NCI-H146 treated with DMSO at 0.1 percent for 48 hours (cell line): Measurements from ENCODE around the gene GUCY2C.
"Not testable (repeated sequence)": the region's sequence is repeated elsewhere in the genome, so short reads cannot be mapped to it uniquely, and the experiment has no call there.

ENCODE experiments used
- DNase-seq: peaks from one replicate; lab custom pipeline; 2025; ENCODE audit not compliant: unreplicated experiment; lab: John Stamatoyannopoulos, UW

The GUCY2C gene

GRCh38 chr12:14696265-14696741 is at the start of gene GUCY2C:
TSS of gene GUCY2C (minus strand) at chr12:14696599. CDS start at chr12:14696448, 151 bp downstream.
- DNase-seq = no peak

- no peak for DNase-seq
These were observed 46.7 kb upstream of the GUCY2C start for GRCh38 chr12:14743061-14743460.

- no peak for DNase-seq
These were observed 45.5 kb upstream of the GUCY2C start for GRCh38 chr12:14741942-14742341.

- DNase-seq = no peak
These were observed 44.8 kb upstream of the GUCY2C start for GRCh38 chr12:14741153-14741552.

GRCh38 chr12:14736441-14736840 is 40.0 kb upstream of the GUCY2C start:
- not testable (repeated sequence) for DNase-seq

DNA sequence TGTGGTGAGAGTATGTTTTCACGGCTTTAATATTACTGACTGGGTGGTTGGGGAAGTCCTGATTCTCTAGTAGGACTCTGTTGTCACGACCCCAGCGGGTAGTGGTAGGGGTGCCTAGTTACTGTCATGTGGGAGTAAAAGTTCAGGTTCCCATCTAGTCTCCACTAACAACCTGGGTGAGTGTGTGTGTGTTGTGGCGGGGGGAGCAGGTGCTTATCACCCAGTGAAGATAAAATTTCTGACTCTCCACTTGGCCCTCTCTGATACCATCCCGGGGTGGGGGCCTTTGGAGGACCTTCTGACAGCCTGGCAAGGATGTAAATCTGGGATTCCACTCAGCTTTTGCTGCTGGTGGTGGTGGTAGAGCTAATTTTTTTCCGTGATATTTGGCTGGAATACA is 35.4 kb upstream of the GUCY2C start:
- no peak for DNase-seq

GRCh38 chr12:14729586-14729985 is 33.2 kb upstream of the GUCY2C start:
- DNase-seq = no peak

DNA sequence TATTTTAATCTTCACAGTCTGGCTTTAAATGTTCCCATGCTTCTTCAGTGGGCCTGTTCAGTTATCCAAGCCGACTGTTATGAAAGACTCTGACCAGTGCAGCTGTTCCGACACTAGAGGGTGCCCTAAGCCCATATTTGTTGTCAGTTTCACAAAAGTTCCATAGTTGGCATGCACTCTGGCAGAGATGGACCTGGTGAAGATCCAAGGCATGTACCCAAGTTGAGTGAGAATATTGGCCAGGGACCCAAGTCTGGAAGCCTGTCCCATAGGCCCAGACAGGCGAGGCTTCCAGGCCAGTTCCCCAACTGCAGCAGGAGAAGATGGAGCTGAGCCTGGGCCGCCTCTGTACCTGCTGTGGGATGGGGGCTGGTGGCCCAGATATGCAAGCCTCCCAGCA is 27.4 kb upstream of the GUCY2C start:
- DNase-seq = no peak

- DNase-seq = peak; percentile 55
These were observed 20.5 kb upstream of the GUCY2C start for GRCh38 chr12:14716848-14717444.

- peak; percentile 96 for DNase-seq
These were observed 18.0 kb upstream of the GUCY2C start for GRCh38 chr12:14714437-14714836.

GRCh38 chr12:14710632-14711320 is 14.4 kb upstream of the GUCY2C start:
- DNase-seq = peak; percentile 50

DNA sequence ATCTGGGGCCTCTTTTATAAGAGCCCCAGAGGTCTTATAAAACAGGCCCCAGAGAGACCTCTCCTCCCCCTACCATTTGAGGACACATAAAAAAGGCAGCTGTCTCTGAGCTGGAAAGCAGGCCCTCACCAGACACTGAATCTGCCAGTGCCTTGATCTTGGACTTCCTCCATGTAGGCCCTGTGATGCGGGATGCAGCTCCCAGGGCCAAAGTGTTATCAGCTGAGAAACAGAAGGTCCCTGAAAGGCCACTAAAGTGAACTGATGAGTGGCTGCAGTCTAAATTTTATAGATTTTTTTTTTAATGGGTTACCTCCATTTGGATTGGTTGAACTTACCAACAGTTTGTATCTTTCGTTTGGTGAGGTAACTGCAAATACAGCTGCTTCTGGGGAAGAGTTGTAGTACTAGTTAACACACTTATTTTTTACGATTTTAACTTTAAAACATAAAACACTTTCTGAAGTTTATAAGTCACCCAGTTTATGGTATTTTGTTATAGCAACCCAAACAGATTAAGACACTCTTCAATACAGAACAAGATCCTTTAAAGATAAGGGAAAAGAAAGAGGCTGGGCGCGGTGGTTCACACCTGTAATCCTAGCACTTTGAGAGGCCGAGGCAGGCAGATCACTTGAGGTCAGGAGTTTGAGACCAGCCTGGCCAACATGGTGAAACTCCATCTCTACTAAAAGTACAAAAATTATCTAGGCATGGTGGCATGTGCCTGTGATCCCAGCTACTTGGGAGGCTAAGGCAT is 5.6 kb upstream of the GUCY2C start:
- DNase-seq = no peak

DNA sequence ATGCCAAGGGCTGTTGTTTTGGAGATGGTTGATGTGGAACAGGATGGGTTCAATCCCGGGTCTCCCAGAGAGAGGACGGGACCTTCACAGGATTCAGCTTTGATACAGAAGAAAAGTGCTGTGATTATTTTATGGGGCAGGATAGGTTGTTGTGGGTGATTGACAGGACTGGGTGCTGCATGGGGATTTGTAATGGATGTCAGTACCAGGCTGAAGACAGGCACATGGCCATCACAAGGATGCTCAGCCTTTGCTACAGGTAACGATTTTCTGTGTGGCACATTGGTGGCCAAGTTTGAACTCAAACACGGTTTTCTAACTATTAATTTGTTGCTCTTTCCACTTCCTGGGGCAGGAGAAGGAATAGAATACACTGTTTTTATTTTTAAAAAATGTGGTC is 4.5 kb upstream of the GUCY2C start:
- no peak for DNase-seq

DNA sequence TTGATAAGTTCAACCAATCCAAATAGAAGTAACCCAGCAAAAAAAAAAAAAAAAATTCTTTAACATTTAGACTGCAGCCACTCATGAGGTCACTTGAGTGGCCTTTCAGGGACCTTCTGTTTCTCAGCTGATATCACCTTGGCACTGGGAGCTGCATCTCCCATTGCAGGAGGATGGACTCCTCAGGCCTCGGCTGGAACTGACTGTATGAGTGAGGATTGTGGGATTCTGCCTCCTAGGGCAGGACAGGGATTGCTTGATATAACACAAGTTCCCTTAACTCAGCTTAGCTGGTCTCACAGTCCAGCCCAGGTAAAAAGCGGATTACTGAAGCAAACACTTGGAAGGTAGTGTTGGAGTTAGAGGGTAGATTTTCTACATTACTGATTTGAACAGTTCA is 3.5 kb upstream of the GUCY2C start:
- DNase-seq = no peak

DNA sequence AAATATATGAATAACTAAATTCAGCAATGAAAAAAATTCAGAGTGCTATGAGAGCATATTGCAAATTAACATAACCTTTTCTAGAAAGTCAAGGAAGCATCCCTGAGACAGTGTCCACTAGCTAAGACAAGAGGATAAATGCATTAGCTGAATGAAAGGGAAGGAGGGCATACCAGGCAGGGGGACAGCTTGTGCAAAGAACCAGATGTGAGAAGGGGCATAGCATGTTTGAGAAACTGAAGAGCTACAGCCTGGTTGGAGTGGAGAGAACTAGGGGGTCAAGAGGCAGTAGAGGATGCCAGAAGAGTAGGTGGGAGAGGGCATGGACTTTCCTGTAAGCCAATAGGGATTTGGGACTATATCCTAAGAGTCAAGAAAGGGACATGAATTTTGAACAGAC is 2.2 kb upstream of the GUCY2C start:
- DNase-seq = no peak

GRCh38 chr12:14695715-14696141 is 671 bp downstream of the GUCY2C start:
- no peak for DNase-seq

DNA sequence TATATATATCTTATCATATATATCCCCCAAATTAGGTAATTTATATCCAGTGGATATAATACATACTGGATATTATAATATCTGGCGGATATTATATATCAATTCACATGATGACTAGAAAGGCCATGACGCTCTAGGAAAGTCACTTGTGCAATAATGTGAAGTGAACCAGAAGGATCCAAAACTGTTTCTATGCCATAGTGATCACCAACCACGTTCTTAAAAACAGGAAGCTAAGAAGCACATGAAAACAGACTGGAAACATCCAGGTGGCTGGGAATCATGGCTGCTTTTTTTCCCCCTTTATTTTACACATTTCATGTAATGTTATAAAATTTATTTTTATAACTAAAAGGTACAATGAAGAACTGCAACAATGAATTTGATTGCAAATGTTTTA is 1.4 kb downstream of the GUCY2C start:
- no peak for DNase-seq

DNA sequence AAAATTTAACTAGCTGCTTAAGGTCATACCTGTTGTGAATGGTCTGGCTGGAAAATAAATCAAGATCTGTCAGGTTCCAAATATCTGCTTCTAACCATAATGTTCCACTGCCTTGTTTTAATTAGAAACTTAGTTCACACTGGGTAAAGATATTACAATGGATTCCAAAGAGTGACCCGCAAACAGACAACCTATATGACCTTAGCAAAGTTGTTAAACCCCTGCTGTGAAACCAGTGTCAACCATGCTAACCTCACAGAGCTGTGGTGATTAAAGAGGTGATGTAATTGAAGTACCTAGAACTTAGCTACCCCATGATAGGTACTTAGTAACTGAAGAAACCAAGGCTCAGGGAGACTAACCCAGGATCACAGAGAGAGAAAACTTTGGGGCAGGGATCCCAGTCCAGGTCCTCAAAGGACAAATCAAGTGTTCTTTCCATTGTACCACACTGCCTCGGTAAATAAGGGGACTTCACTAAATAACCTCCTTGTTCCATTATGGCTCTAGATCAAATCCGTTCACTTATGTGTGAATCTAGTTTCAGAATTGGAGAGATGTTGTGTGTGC is 2.2 kb downstream of the GUCY2C start:
- no peak for DNase-seq

- no peak for DNase-seq
These were observed 3.3 kb downstream of the GUCY2C start for GRCh38 chr12:14693116-14693515.

- DNase-seq = no peak
These were observed 4.8 kb downstream of the GUCY2C start for GRCh38 chr12:14691560-14691959.

- no peak for DNase-seq
These were observed 6.4 kb downstream of the GUCY2C start for GRCh38 chr12:14689996-14690395.

GRCh38 chr12:14689144-14689543 is 7.3 kb downstream of the GUCY2C start:
- no peak for DNase-seq
